Vagina (tissue), 2 donors: Measurements from ENCODE around the gene ST8SIA4.

ENCODE experiments used
- CTCF ChIP-seq, 3 experiments: fragments of 450-650 bp in 2 of 3; fragments of 200-600 bp in 1 of 3; sonication (generic) in 1 of 3; IDR thresholded peaks; one replicate each; pipeline ENCODE4 v1.5.1; 2017 to 2019; ENCODE audit warnings: antibody characterized with exemption in 3 of 3, mild to moderate bottlenecking in 2 of 3, moderate library complexity in 2 of 3
- POLR2A ChIP-seq, 2 donors: fragments of 450-650 bp; IDR thresholded peaks; one replicate each; pipeline ENCODE4 v1.6.1; 2017; ENCODE audit warnings: antibody characterized with exemption in 2 of 2, mild to moderate bottlenecking in 2 of 2, moderate library complexity in 2 of 2
- POLR2AphosphoS5 ChIP-seq, 2 donors: sonication (generic); formaldehyde crosslinking; IDR thresholded peaks; one replicate each; pipeline ENCODE4 v1.9.0; 2017; ENCODE audit warnings: antibody characterized with exemption in 2 of 2, mild to moderate bottlenecking in 2 of 2, low read depth in 1 of 2; ENCODE audit not compliant: insufficient read depth in 1 of 2

DNA sequence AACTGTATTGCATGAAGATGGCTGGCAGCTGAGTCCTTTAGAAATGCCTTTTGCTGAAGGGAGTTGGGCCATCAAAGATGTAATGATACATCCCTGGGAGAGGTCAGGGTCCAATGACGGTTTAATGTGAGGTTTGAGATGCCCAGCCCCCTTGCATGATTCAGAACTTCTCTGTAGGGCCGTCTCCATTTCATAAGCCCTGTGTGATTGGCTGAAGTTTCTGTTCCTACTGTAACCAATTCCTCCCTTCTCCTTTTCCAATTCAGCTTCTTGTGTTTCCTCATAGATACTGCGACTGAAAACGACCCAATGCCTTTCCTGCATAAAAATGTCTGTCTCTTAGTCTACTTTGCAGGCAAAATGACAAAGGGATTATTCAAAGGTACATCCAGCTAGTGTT is 47.9 kb upstream of the ST8SIA4 start:
- TF ChIP-seq CTCF (IDR thresholded peaks at IDR 0.05) (no peak), POLR2A (IDR thresholded peaks at IDR 0.05) (no peak), POLR2AphosphoS5 (IDR thresholded peaks at IDR 0.05; ENCODE audit: insufficient read depth in 1 of 2, low read depth in 1 of 2) (no peak)
